GM08714 (cell line): Measurements from ENCODE around the gene DESI1.
"Not testable (repeated sequence)": the region's sequence is repeated elsewhere in the genome, so short reads cannot be mapped to it uniquely, and the experiment has no call there.

Experiments
- H3K4me3 ChIP-seq: fragments of 200-500 bp; sonication (Bioruptor generic); 2 replicates; pipeline ENCODE4 v1.5.1; 2014; ENCODE audit warnings: mild to moderate bottlenecking, low read length, inconsistent platforms
- ZNF274 ChIP-seq: IDR thresholded peaks from 2 replicates; pipeline ENCODE4 v1.6.1; 2012; ENCODE audit warnings: mild to moderate bottlenecking, low read depth, low read length

The DESI1 gene

GRCh38 chr22:41584881-41585280 lies 36.0 kb downstream of the DESI1 start:
- TF ChIP-seq ZNF274 = no peak
- no peak overlapping the region for H3K4me3 ChIP-seq

GRCh38 chr22:41582694-41583093 lies 38.1 kb downstream of the DESI1 start:
- TF ChIP-seq ZNF274 = no peak
- no peak overlapping the region for H3K4me3 ChIP-seq

- no peak overlapping the region for H3K4me3 ChIP-seq
- no peak for TF ChIP-seq ZNF274
Measured at GRCh38 chr22:41579997-41580355, 40.9 kb downstream of the DESI1 start.

- no peak for TF ChIP-seq ZNF274
- H3K4me3 ChIP-seq = no peak overlapping the region
Measured at GRCh38 chr22:41579297-41579996, 41.4 kb downstream of the DESI1 start.

- no peak for TF ChIP-seq ZNF274
- H3K4me3 ChIP-seq = no peak overlapping the region
Measured at GRCh38 chr22:41578818-41579217, 42.0 kb downstream of the DESI1 start.

- H3K4me3 ChIP-seq = no peak overlapping the region
- no peak for TF ChIP-seq ZNF274
Measured at GRCh38 chr22:41578114-41578513, 42.7 kb downstream of the DESI1 start.

- TF ChIP-seq ZNF274 = no peak
- no peak overlapping the region for H3K4me3 ChIP-seq
Measured at GRCh38 chr22:41576877-41577276, 44.0 kb downstream of the DESI1 start.

- H3K4me3 ChIP-seq = no peak overlapping the region
- no peak for TF ChIP-seq ZNF274
Measured at GRCh38 chr22:41575533-41575932, 45.3 kb downstream of the DESI1 start.

GRCh38 chr22:41574847-41575381 lies 45.9 kb downstream of the DESI1 start:
- H3K4me3 ChIP-seq = no peak overlapping the region
- no peak for TF ChIP-seq ZNF274

- TF ChIP-seq ZNF274 = no peak
- no peak overlapping the region for H3K4me3 ChIP-seq
Measured at GRCh38 chr22:41573677-41574076, 47.2 kb downstream of the DESI1 start.

- H3K4me3 ChIP-seq = not testable (repeated sequence)
Measured at GRCh38 chr22:41572305-41572704, 48.5 kb downstream of the DESI1 start.

- H3K4me3 ChIP-seq = no peak overlapping the region
- no peak for TF ChIP-seq ZNF274
Measured at GRCh38 chr22:41571786-41572185, 49.1 kb downstream of the DESI1 start.

GRCh38 chr22:41570221-41570620 lies 50.6 kb downstream of the DESI1 start:
- no peak overlapping the region for H3K4me3 ChIP-seq
- no peak for TF ChIP-seq ZNF274

GRCh38 chr22:41568811-41569210 lies 52.0 kb downstream of the DESI1 start:
- no peak for TF ChIP-seq ZNF274

GRCh38 chr22:41567512-41567768 lies 53.4 kb downstream of the DESI1 start:
- H3K4me3 ChIP-seq = no peak overlapping the region
- TF ChIP-seq ZNF274 = no peak

More at GRCh38 chr22:41568811-41569210, 52.0 kb downstream of the DESI1 start:
- H3K4me3 ChIP-seq = no peak overlapping the region

GRCh38 chr22:41565403-41566054 lies 55.3 kb downstream of the DESI1 start:
- no peak for TF ChIP-seq ZNF274

GRCh38 chr22:41564563-41564962 lies 56.3 kb downstream of the DESI1 start:
- TF ChIP-seq ZNF274 = no peak
- H3K4me3 ChIP-seq = no peak overlapping the region

More at GRCh38 chr22:41565403-41566054, 55.3 kb downstream of the DESI1 start:
- no peak overlapping the region for H3K4me3 ChIP-seq
